ENCODE results near the gene SNX9. TPM values are rescaled to one million over a fixed set of nuclear protein-coding genes. Genes with fewer than 3 reads are reported as not detected.
A peak's percentile ranks its signal among the peaks of the same experiment; 100 is the strongest.
"Not testable (repeated sequence)": the region's sequence is repeated elsewhere in the genome, so short reads cannot be mapped to it uniquely, and the experiment has no call there.

Gene SNX9
- total and polyA plus RNA-seq, 2 donors (not counting 1 experiment from before 2014, with no cell fraction given), result 10.0 to 50.7 TPM

GRCh38 chr6:157946053-157946617, 123.1 kb downstream of the SNX9 start:
- ChIA-PET CTCF (interaction anchor here (0.9 to 2.8 kb wide), 3 partner anchors 125 to 280 kb away, joined by 4 to 19 read pairs (median 12); no protein-coding TSS in a partner anchor), POLR2A (no interaction called here)
- no peak overlapping the region for H2AFZ ChIP-seq (ENCODE audit: insufficient read depth, low read depth, low read length, poor library complexity, severe bottlenecking)
- ATAC-seq (ENCODE audit: low read depth) (no peak), DNase-seq (no peak)
- peaks cover 0 to 4% (median 0%) of the 10 kb centered on the region in 3 donors for H3K9me3 ChIP-seq (ENCODE audit: control extremely low read depth in 1 of 3, control insufficient read depth in 2 of 3, insufficient read depth in 1 of 3, low read length in 2 of 3)
- H3K9me3 Mint-ChIP-seq (ENCODE audit: insufficient read depth), result peaks cover 7% of the 10 kb centered on the region
- peaks cover 0 to 34% of the 10 kb centered on the region in 2 experiments for H3K36me3 ChIP-seq (replicated peaks in 1 of 2; ENCODE audit: control extremely low read depth in 1 of 2, control insufficient read depth in 1 of 2, extremely low read depth in 1 of 2, insufficient read depth in 2 of 2, low read length in 1 of 2)
- H3K27ac Mint-ChIP-seq, result no peak overlapping the region
- H3K9ac ChIP-seq (ENCODE audit: low read length), result no peak overlapping the region
- TF ChIP-seq EZH2 (IDR thresholded peaks at IDR 0.05; ENCODE audit: borderline replicate concordance, insufficient read depth, low read depth, low read length, poor library complexity, severe bottlenecking), result no peak
- TF ChIP-seq, protein P1, sequence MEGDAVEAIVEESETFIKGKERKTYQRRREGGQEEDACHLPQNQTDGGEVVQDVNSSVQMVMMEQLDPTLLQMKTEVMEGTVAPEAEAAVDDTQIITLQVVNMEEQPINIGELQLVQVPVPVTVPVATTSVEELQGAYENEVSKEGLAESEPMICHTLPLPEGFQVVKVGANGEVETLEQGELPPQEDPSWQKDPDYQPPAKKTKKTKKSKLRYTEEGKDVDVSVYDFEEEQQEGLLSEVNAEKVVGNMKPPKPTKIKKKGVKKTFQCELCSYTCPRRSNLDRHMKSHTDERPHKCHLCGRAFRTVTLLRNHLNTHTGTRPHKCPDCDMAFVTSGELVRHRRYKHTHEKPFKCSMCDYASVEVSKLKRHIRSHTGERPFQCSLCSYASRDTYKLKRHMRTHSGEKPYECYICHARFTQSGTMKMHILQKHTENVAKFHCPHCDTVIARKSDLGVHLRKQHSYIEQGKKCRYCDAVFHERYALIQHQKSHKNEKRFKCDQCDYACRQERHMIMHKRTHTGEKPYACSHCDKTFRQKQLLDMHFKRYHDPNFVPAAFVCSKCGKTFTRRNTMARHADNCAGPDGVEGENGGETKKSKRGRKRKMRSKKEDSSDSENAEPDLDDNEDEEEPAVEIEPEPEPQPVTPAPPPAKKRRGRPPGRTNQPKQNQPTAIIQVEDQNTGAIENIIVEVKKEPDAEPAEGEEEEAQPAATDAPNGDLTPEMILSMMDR (IDR thresholded peaks at IDR 0.05), result no peak
- intact Hi-C loops (cut with micrococcal nuclease), result loop anchor here (2.0 kb wide), 2 partner anchors 127 to 189 kb away; no protein-coding TSS in a partner anchor
- no peak overlapping the region for H3K4me3 ChIP-seq (ENCODE audit: control extremely low read depth in 1 of 5, extremely low read depth in 1 of 5, insufficient read depth in 1 of 5, low read depth in 2 of 5, low read length in 4 of 5)
- no peak overlapping the region for H3K4me2 ChIP-seq (replicated peaks; ENCODE audit: low read depth, low read length, poor library complexity, severe bottlenecking)
- no peaks in the 10 kb centered on the region for H4K20me1 ChIP-seq (ENCODE audit: control insufficient read depth, insufficient read depth, low read length, poor library complexity, severe bottlenecking)
- no peaks in the 10 kb centered on the region for H3K79me2 ChIP-seq (ENCODE audit: control insufficient read depth, insufficient read depth, low read length)
- H3K27me3 Mint-ChIP-seq, result no peaks in the 10 kb centered on the region
- no peaks in the 10 kb centered on the region for H3K4me1 ChIP-seq (ENCODE audit: control insufficient read depth in 2 of 2, insufficient read depth in 2 of 2, low read length in 2 of 2)
- no peak overlapping the region for H3K4me3 Mint-ChIP-seq
- no peaks in the 10 kb centered on the region for H3K4me1 Mint-ChIP-seq
- 100% methylated on average over 3 of the region's 6 CpGs for WGBS (ENCODE audit: insufficient coverage)
- H3K27me3 ChIP-seq (replicated peaks in 1 of 4; ENCODE audit: control extremely low read depth in 1 of 4, control insufficient read depth in 3 of 4, insufficient read depth in 4 of 4, low read length in 3 of 4), result no peaks in the 10 kb centered on the region
- no peak overlapping the region for H3K27ac ChIP-seq (ENCODE audit: low read length in 2 of 2)

GRCh38 chr6:157946865-157947532, 124.0 kb downstream of the SNX9 start:
- Histone ChIP-seq H3K4me2 (replicated peaks; ENCODE audit: low read depth, low read length, poor library complexity, severe bottlenecking) (no peak overlapping the region), H4K20me1 (ENCODE audit: control insufficient read depth, insufficient read depth, low read length, poor library complexity, severe bottlenecking) (no peaks in the 10 kb centered on the region), H2AFZ (ENCODE audit: insufficient read depth, low read depth, low read length, poor library complexity, severe bottlenecking) (no peak overlapping the region), H3K27me3 (replicated peaks in 1 of 4; ENCODE audit: control extremely low read depth in 1 of 4, control insufficient read depth in 3 of 4, insufficient read depth in 4 of 4, low read length in 3 of 4) (no peaks in the 10 kb centered on the region), H3K36me3 (replicated peaks in 1 of 2; ENCODE audit: control extremely low read depth in 1 of 2, control insufficient read depth in 1 of 2, extremely low read depth in 1 of 2, insufficient read depth in 2 of 2, low read length in 1 of 2) (peaks cover 0 to 26% of the 10 kb centered on the region in 2 experiments), H3K79me2 (ENCODE audit: control insufficient read depth, insufficient read depth, low read length) (no peaks in the 10 kb centered on the region), H3K4me1 (ENCODE audit: control insufficient read depth in 2 of 2, insufficient read depth in 2 of 2, low read length in 2 of 2) (no peaks in the 10 kb centered on the region), H3K9me3 (ENCODE audit: control extremely low read depth in 1 of 3, control insufficient read depth in 2 of 3, insufficient read depth in 1 of 3, low read length in 2 of 3) (peaks cover 0 to 4% (median 0%) of the 10 kb centered on the region in 3 donors), H3K4me3 (ENCODE audit: control extremely low read depth in 1 of 5, extremely low read depth in 1 of 5, insufficient read depth in 1 of 5, low read depth in 2 of 5, low read length in 4 of 5) (no peak overlapping the region), H3K9ac (ENCODE audit: low read length) (no peak overlapping the region), H3K27ac (ENCODE audit: low read length in 2 of 2) (no peak overlapping the region)
- no peaks in the 10 kb centered on the region for H3K27me3 Mint-ChIP-seq
- peaks cover 7% of the 10 kb centered on the region for H3K9me3 Mint-ChIP-seq (ENCODE audit: insufficient read depth)
- no peaks in the 10 kb centered on the region for H3K4me1 Mint-ChIP-seq
- 44% methylated on average over 4 of the region's 5 CpGs for WGBS (ENCODE audit: insufficient coverage)
- no peak overlapping the region for H3K4me3 Mint-ChIP-seq
- intact Hi-C loops (cut with micrococcal nuclease), result loop anchor here (1.0 to 2.0 kb wide), 4 partner anchors 126 to 633 kb away; no protein-coding TSS in a partner anchor
- ATAC-seq (ENCODE audit: low read depth) (peak; percentile 24), DNase-seq (peak; percentile 45)
- H3K27ac Mint-ChIP-seq, result peak overlapping the region; percentile 61
- ChIA-PET POLR2A (no interaction called here), CTCF (interaction anchor here (0.9 to 2.8 kb wide), 6 partner anchors 10 to 632 kb away, joined by 3 to 19 read pairs (median 4); no protein-coding TSS in a partner anchor)
- TF ChIP-seq, protein P1 (IDR thresholded peaks at IDR 0.05), result peak; percentile 56
- TF ChIP-seq EZH2 (IDR thresholded peaks at IDR 0.05; ENCODE audit: borderline replicate concordance, insufficient read depth, low read depth, low read length, poor library complexity, severe bottlenecking), result no peak

DNA sequence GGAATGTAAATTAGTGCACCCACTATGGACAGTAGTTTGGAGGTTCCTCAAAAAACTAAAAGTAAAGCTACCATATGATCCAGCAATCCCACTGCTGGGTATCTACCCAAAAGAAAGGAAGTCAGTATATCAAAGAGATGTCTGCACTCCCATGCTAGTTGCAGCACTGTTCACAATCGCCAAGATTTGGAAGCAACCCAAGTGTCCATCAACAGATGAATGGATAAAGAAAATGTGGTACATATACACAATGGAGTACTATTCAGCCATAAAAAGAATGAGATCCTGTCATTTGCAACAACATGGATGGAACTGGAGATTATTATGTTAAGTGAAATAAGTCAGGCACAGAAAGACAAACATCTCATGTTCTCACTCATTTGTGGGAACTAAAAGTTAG, 127.9 kb downstream of the SNX9 start:
- H3K9ac ChIP-seq (ENCODE audit: low read length); H3K79me2 ChIP-seq (ENCODE audit: control insufficient read depth, insufficient read depth, low read length); CTCF ChIA-PET; H3K27me3 ChIP-seq (replicated peaks in 1 of 4; ENCODE audit: control extremely low read depth in 1 of 4, control insufficient read depth in 3 of 4, insufficient read depth in 4 of 4, low read length in 3 of 4); H3K27ac Mint-ChIP-seq; H2AFZ ChIP-seq (ENCODE audit: insufficient read depth, low read depth, low read length, poor library complexity, severe bottlenecking); H3K9me3 ChIP-seq (ENCODE audit: control extremely low read depth in 1 of 3, control insufficient read depth in 2 of 3, insufficient read depth in 1 of 3, low read length in 2 of 3); H3K4me1 ChIP-seq (ENCODE audit: control insufficient read depth in 2 of 2, insufficient read depth in 2 of 2, low read length in 2 of 2); H3K27me3 Mint-ChIP-seq; H3K27ac ChIP-seq (ENCODE audit: low read length in 2 of 2); POLR2A ChIA-PET; H4K20me1 ChIP-seq (ENCODE audit: control insufficient read depth, insufficient read depth, low read length, poor library complexity, severe bottlenecking); H3K4me3 ChIP-seq (ENCODE audit: control extremely low read depth in 1 of 5, extremely low read depth in 1 of 5, insufficient read depth in 1 of 5, low read depth in 2 of 5, low read length in 4 of 5); ATAC-seq (ENCODE audit: low read depth); H3K4me2 ChIP-seq (replicated peaks; ENCODE audit: low read depth, low read length, poor library complexity, severe bottlenecking); H3K4me1 Mint-ChIP-seq; H3K36me3 ChIP-seq (replicated peaks in 1 of 2; ENCODE audit: control extremely low read depth in 1 of 2, control insufficient read depth in 1 of 2, extremely low read depth in 1 of 2, insufficient read depth in 2 of 2, low read length in 1 of 2); intact Hi-C loops (cut with micrococcal nuclease); H3K4me3 Mint-ChIP-seq; DNase-seq; H3K9me3 Mint-ChIP-seq (ENCODE audit: insufficient read depth): not testable (repeated sequence)
- WGBS (ENCODE audit: insufficient coverage), result no CpG with 5 or more reads among the region's 1 CpG

Data from B cell (primary cell).